Tibial nerve (tissue), 4 donors: ENCODE data around the gene TEX2.

ENCODE experiments used
- EP300 ChIP-seq, 2 donors: sonication (generic); formaldehyde crosslinking; IDR thresholded peaks; one replicate each; pipeline ENCODE4 v1.6.1; 2017; ENCODE audit warnings: antibody characterized with exemption in 2 of 2, mild to moderate bottlenecking in 1 of 2
- POLR2A ChIP-seq, 2 donors: fragments of 450-650 bp; IDR thresholded peaks; one replicate each; pipeline ENCODE4 v1.6.1; 2017; ENCODE audit warnings: antibody characterized with exemption in 2 of 2, mild to moderate bottlenecking in 2 of 2, moderate library complexity in 2 of 2
- TF ChIP-seq, protein P1 (sequence below), 5 experiments: fragments of 200-600 bp in 3 of 5; fragments of 450-650 bp in 2 of 5; sonication (generic) in 3 of 5; IDR thresholded peaks; one replicate each; pipeline ENCODE4 v1.5.1; 2016 to 2019; ENCODE audit warnings: antibody characterized with exemption in 5 of 5, mild to moderate bottlenecking in 3 of 5, moderate library complexity in 2 of 5

DNA sequence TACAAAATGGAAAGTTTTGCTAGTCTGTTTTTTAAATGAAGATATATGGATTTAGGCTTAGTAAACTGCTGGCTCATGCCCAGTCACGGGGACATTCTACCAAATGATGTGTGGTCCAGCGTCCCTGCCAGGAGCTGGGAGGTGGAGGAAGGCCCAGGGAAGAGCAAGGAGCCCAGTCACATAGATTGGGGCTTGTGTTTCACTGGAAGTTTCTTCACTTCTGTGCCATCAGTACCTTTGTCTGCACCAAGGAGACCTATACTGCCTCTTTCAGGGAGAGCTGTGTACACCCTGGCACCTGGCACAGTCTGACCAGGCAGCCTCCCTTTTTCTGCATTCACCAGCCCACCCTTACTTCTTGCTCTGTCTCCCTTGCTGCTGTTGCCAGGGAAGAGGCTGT, 100.5 kb downstream of the TEX2 start:
- TF ChIP-seq, protein P1, sequence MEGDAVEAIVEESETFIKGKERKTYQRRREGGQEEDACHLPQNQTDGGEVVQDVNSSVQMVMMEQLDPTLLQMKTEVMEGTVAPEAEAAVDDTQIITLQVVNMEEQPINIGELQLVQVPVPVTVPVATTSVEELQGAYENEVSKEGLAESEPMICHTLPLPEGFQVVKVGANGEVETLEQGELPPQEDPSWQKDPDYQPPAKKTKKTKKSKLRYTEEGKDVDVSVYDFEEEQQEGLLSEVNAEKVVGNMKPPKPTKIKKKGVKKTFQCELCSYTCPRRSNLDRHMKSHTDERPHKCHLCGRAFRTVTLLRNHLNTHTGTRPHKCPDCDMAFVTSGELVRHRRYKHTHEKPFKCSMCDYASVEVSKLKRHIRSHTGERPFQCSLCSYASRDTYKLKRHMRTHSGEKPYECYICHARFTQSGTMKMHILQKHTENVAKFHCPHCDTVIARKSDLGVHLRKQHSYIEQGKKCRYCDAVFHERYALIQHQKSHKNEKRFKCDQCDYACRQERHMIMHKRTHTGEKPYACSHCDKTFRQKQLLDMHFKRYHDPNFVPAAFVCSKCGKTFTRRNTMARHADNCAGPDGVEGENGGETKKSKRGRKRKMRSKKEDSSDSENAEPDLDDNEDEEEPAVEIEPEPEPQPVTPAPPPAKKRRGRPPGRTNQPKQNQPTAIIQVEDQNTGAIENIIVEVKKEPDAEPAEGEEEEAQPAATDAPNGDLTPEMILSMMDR (IDR thresholded peaks at IDR 0.05) = no peak
- TF ChIP-seq EP300 (IDR thresholded peaks at IDR 0.05) = no peak
- TF ChIP-seq POLR2A (IDR thresholded peaks at IDR 0.05) = no peak
